Non-pigmented ciliary epithelial cell (primary cell): Measurements from ENCODE around the gene CCDC149.

Experiments used
- DNase-seq: peaks from one replicate; pipeline ENCODE4 v3.0.0-alpha.2; 2010; ENCODE audit warnings: low read depth

CCDC149 gene

GRCh38 chr4:24777536-24778463, 135.0 kb downstream of the CCDC149 start:
- no peak for DNase-seq

DNA sequence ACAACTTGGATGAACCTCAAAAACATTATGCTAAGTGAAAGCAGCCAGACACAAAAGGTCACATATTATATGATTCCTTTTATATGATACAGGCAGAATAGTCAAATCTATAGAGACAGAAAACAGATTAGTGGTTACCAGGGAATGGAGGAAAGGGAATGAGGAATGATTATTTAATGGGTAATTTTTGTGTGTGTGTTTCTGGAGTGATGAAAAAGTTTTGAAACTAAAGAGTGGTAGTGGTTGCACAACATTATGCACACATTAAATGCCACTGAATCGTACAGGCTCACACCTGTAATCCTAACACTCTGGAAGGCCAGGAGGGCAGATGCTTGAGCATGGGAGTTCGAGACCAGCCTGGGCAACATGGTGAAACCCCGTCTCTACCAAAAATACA, 137.1 kb downstream of the CCDC149 start:
- DNase-seq = no peak

DNA sequence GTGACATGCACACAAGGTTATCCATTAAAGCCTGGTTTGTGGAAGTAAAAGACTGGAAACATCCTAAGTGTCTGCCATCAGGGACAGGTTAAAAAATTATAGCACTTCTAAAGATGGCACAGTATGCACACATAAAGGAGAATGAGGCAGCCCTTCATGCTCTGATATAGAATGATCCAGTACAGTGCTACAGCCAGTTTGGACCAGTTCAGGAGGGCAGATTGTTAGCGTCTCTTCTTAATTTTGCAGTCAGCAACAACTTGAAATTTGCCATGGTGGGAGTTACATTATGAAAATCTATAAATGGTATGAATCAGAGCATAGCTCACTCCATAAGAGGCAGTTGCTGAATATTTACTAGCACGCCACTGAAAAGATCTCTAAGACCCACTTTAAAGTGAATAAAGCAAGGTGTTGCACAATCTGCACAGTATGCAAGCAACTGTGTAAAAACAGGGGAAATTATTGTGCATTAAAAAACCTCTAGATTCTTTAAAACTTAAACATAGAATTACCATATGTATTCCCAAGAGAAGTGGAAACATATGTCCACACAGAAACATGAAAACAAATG, 137.7 kb downstream of the CCDC149 start:
- no peak for DNase-seq

- no peak for DNase-seq
These were observed 138.4 kb downstream of the CCDC149 start for GRCh38 chr4:24774452-24774851.

- DNase-seq = no peak
These were observed 139.9 kb downstream of the CCDC149 start for GRCh38 chr4:24772952-24773351.

DNA sequence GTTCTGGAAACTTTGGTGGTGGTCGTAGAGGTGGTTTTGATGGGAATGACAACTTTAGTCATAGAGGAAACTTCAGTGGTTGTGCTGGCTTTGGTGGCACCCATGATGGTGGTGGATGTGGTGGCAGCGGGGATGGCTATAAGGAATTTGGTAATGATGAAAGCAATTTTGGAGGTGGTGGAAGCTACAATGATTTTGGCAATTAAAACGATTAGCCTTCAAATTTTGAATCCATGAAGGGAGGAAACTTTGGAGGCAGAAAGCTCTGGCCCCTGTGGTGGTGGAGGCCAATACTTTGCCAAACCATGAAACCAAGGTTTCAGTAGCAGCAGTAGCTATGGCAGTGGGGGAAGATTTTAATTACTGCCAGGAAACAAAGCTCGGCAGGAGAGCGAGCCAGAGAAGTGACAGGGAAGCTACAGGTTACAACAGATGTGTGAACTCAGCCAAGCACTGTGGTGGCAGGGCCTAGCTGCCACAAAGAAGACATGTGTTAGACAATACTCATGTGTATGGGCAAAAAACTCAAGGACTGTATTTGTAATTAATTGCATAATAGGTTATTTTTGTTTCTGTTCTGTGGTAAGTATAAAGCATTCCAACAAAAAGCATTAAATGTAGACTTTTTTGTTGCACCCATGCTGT, 140.7 kb downstream of the CCDC149 start:
- no peak for DNase-seq

- DNase-seq = no peak
These were observed 141.6 kb downstream of the CCDC149 start for GRCh38 chr4:24771241-24771640.

DNA sequence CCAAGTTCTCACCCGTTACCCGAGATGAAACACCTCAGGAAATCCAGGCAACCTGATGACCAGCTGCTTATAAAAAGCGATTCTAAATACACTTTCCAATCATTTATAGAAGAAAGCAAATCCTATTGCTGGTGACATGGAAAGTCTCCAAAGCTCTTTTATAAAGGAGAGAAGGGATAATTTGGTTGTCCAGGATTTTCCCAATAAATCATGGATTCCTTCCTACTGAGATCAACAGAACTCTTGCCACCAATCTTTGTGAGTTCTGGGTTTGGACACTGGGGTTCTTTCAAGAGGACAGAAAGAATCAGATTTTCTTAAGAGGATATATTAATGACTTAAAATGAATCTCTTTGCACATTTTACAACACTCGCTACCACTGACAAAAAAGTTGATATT, 142.2 kb downstream of the CCDC149 start:
- DNase-seq = no peak

GRCh38 chr4:24770032-24770584, 142.7 kb downstream of the CCDC149 start:
- DNase-seq = peak; percentile 81

GRCh38 chr4:24769571-24769970, 143.3 kb downstream of the CCDC149 start:
- no peak for DNase-seq

- DNase-seq = no peak
These were observed 144.2 kb downstream of the CCDC149 start for GRCh38 chr4:24768604-24769003.

- no peak for DNase-seq
These were observed 144.8 kb downstream of the CCDC149 start for GRCh38 chr4:24768006-24768405.

GRCh38 chr4:24765376-24765988, 147.4 kb downstream of the CCDC149 start:
- no peak for DNase-seq

DNA sequence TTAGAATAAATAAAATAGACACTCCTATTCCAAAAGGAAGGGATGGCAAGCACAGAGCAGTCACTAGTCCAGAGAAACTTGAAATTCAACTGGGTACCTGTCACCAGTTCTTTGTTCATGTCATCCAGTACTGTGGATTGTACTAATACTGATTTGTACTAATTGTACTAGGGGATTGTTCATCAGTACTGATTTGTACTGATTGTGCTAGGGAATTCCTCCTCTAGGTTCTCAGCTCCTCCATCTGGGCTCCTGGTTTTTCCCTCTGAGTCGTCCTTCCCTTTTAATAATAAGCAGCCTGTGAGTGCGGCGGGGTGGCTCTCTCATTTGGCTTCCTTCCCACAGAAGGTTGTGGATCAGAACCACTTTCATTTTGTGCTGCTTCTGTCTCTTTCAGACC, 148.5 kb downstream of the CCDC149 start:
- DNase-seq = no peak

GRCh38 chr4:24763631-24764297, 149.1 kb downstream of the CCDC149 start:
- no peak for DNase-seq
